ENCODE measurements around the gene GKN1. TPM values are rescaled to one million over a fixed set of nuclear protein-coding genes. Genes with fewer than 3 reads are reported as not detected.

GKN1 gene
- total RNA-seq, 1 donor from 2014 or later, result not detected

DNA sequence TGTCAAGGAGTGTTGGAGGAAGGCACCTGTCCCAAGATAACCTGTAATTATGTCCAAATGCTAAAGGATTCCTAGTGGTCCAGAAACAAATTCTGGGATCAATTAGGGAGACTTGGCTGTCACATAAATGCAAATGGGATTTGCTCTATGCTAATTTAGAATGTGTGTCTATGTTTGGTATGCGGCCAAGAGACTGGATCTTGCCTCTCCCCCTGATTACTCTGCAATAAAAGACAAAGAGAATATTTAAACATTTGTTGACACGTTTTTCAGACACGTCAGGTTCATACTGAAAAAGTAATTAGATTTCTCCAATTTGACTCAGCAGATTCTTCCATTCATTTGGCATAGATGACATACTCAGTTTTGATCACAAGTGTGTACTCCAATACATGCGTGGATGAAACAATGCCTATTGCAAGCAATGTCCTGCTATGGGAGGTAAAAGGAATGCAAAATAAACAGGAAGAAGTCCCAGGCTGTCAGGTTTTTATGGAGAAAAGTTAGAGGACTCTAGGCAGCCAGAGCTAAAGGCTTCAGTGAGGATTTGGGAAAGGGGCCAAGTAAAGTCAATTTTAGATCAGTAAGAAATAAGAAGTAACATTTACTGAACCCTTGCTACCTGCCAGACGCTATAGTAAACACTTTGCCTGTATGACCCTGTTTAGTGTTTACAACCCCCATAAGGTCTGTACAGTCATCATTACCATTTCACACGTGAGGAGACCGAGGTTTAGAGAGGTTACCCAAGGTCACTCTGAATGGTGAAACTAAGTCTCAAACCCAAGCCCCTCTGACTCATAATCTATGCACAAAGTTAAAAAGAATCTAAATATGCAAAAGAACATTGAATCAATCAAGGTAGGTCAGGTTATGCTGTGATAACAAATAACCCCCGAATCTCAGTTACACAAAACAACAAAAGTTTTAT lies 46.3 kb downstream of the GKN1 start:
- H3K27ac Mint-ChIP-seq, result no peak overlapping the region
- H3K4me1 Mint-ChIP-seq, result no peaks in the 10 kb centered on the region
- TF ChIP-seq CTCF (IDR thresholded peaks at IDR 0.05), result no peak
- no peak for DNase-seq
- H3K9me3 Mint-ChIP-seq, result no peaks in the 10 kb centered on the region
- POLR2A ChIA-PET, result no interaction called here
- no peak for ATAC-seq (ENCODE audit: low read depth)
- CTCF ChIA-PET, result no interaction called here
- H3K27me3 Mint-ChIP-seq, result peaks cover 31% of the 10 kb centered on the region
- no peaks in the 10 kb centered on the region for H3K36me3 Mint-ChIP-seq (ENCODE audit: low read depth)
- no peak overlapping the region for H3K4me3 Mint-ChIP-seq
- intact Hi-C loops (cut with micrococcal nuclease), result no loop called here

GRCh38 chr2:69021727-69022126 lies 47.3 kb downstream of the GKN1 start:
- no peak for ATAC-seq (ENCODE audit: low read depth)
- ChIA-PET CTCF (no interaction called here), POLR2A (no interaction called here)
- Mint-ChIP-seq H3K4me3 (no peak overlapping the region), H3K9me3 (no peaks in the 10 kb centered on the region), H3K36me3 (ENCODE audit: low read depth) (no peaks in the 10 kb centered on the region), H3K27me3 (peaks cover 31% of the 10 kb centered on the region), H3K27ac (no peak overlapping the region), H3K4me1 (no peaks in the 10 kb centered on the region)
- no peak for TF ChIP-seq CTCF (IDR thresholded peaks at IDR 0.05)
- no peak for DNase-seq
- intact Hi-C loops (cut with micrococcal nuclease), result no loop called here

DNA sequence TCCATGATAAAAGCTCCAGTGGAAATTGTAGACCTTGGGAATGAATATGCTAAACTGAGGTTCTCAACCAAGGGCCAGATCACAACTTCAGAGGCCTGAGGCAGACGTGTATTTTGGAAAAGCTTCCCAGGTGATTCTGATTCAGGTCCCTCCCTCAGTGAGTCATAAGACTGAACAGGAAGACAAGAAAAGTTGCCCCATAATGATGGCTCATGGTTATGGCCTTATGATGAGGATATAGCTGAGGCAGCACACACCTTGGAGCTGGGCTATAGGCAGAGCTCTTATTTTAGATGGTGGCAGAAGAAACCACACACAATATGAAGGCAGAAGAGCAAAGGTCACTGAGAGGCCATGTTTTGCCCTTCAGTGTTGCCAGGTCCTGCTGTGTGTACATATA lies 48.1 kb downstream of the GKN1 start:
- CTCF ChIA-PET, result no interaction called here
- no peaks in the 10 kb centered on the region for H3K36me3 Mint-ChIP-seq (ENCODE audit: low read depth)
- TF ChIP-seq CTCF (IDR thresholded peaks at IDR 0.05), result no peak
- H3K27ac Mint-ChIP-seq, result no peak overlapping the region
- DNase-seq (no peak), ATAC-seq (ENCODE audit: low read depth) (no peak)
- peaks cover 30% of the 10 kb centered on the region for H3K27me3 Mint-ChIP-seq
- intact Hi-C loops (cut with micrococcal nuclease), result no loop called here
- POLR2A ChIA-PET, result no interaction called here
- no peaks in the 10 kb centered on the region for H3K9me3 Mint-ChIP-seq
- H3K4me1 Mint-ChIP-seq, result no peaks in the 10 kb centered on the region
- H3K4me3 Mint-ChIP-seq, result no peak overlapping the region

DNA sequence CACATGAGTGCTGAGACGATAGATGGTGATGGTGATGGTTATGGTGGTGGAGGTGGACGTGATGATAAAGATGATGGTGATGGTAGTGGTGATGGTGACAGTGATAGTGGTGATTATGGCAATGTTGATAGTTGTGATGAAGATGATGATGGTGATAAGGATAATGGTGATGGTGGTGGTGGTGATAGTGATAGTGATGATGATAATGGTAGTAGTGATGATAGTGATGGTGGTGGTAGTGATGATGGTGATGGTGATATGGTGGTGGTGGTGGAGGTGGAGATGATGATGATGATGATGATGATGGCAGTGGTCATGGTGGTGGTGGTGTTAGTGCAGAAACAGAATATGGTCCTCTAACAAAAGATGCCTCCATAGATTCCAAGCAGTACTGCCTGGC lies 48.8 kb downstream of the GKN1 start:
- no peak for DNase-seq
- H3K4me1 Mint-ChIP-seq, result no peaks in the 10 kb centered on the region
- H3K4me3 Mint-ChIP-seq, result no peak overlapping the region
- ATAC-seq (ENCODE audit: low read depth), result no peak
- H3K27me3 Mint-ChIP-seq, result peaks cover 24% of the 10 kb centered on the region
- no peak for TF ChIP-seq CTCF (IDR thresholded peaks at IDR 0.05)
- H3K36me3 Mint-ChIP-seq (ENCODE audit: low read depth), result no peaks in the 10 kb centered on the region
- POLR2A ChIA-PET, result no interaction called here
- no peak overlapping the region for H3K27ac Mint-ChIP-seq
- intact Hi-C loops (cut with micrococcal nuclease), result no loop called here
- CTCF ChIA-PET, result no interaction called here
- H3K9me3 Mint-ChIP-seq, result peaks cover 3% of the 10 kb centered on the region

- Mint-ChIP-seq H3K9me3 (peaks cover 3% of the 10 kb centered on the region), H3K4me3 (no peak overlapping the region), H3K27ac (no peak overlapping the region), H3K36me3 (ENCODE audit: low read depth) (no peaks in the 10 kb centered on the region), H3K4me1 (no peaks in the 10 kb centered on the region), H3K27me3 (peaks cover 13% of the 10 kb centered on the region)
- ATAC-seq (ENCODE audit: low read depth), result no peak
- POLR2A ChIA-PET, result no interaction called here
- CTCF ChIA-PET, result no interaction called here
- DNase-seq, result no peak
- TF ChIP-seq CTCF (IDR thresholded peaks at IDR 0.05), result no peak
- intact Hi-C loops (cut with micrococcal nuclease), result loop anchor here (2.0 kb wide), 1 partner anchor 689 kb away; no protein-coding TSS in a partner anchor
These were observed 51.6 kb downstream of the GKN1 start for GRCh38 chr2:69026026-69026425.

Measured in activated B cell treated with CpG ODN at 0.5 μM for 24 hours (primary cell).